Endothelial cell of hepatic sinusoid (primary cell): ENCODE results near the gene ESPN.
"Not testable (repeated sequence)": the region's sequence is repeated elsewhere in the genome, so short reads cannot be mapped to it uniquely, and the experiment has no call there.

Experiments used
- in situ Hi-C: cut with HindIII; loops from 2 replicates; pipeline ENCODE4 v1.10.0; 2017; ENCODE audit warnings: low sequenced_read_pairs

Gene ESPN

GRCh38 chr1:6447016-6447817 is 22.6 kb downstream of the ESPN start:
- in situ Hi-C loops = no loop called here

DNA sequence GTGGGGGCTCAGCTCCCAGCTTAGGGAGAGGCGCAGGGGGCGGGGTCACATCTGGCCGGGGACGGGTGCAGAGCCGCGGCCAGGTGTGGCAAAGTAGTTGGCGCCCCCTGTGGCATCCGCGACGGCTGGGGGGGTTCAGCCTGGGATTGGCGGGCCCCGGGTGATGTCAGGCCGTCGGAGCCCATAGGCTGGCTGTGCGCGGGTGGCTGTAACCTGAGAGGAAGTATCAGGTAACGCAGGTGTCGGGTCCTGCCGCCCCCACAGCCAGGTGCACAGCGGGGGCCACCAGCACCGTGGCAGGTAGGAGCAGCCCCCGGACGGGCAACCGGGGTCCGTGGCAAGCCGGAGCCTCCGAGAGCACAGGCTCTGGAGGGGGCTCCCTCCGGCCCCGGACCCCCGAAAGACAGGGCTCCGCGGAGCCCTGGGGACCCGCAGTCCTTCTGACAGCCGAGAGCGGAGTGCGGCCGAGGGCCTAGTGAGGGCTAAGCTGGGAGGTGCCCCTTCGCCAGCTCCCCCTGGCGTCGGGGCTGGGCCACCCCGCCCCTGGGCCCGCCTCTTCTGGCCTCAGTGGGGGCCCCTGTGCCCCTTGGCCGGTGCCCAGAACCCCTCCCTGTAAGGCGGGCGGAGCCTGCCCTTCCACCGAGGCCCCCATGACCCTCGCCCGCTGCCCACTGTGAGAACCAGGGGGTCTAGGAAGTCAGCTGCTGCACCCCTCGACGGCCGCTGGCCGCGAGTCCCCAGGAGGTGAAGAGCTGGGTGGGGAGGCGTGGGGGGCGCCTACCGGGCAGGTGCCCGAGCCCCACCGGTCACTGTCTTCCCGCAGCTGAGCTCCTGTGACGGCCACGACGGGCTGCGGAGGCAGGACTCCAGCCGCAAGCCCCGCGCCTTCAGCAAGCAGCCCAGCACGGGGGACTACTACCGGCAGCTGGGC is 23.5 kb downstream of the ESPN start:
- in situ Hi-C loops = no loop called here

- in situ Hi-C loops = no loop called here
These were observed 24.4 kb downstream of the ESPN start for GRCh38 chr1:6448749-6449631.

- in situ Hi-C loops = no loop called here
These were observed 25.5 kb downstream of the ESPN start for GRCh38 chr1:6450005-6450450.

- in situ Hi-C loops = not testable (repeated sequence)
These were observed 25.9 kb downstream of the ESPN start for GRCh38 chr1:6450486-6450885.

- in situ Hi-C loops = no loop called here
These were observed 26.4 kb downstream of the ESPN start for GRCh38 chr1:6450943-6451373.

DNA sequence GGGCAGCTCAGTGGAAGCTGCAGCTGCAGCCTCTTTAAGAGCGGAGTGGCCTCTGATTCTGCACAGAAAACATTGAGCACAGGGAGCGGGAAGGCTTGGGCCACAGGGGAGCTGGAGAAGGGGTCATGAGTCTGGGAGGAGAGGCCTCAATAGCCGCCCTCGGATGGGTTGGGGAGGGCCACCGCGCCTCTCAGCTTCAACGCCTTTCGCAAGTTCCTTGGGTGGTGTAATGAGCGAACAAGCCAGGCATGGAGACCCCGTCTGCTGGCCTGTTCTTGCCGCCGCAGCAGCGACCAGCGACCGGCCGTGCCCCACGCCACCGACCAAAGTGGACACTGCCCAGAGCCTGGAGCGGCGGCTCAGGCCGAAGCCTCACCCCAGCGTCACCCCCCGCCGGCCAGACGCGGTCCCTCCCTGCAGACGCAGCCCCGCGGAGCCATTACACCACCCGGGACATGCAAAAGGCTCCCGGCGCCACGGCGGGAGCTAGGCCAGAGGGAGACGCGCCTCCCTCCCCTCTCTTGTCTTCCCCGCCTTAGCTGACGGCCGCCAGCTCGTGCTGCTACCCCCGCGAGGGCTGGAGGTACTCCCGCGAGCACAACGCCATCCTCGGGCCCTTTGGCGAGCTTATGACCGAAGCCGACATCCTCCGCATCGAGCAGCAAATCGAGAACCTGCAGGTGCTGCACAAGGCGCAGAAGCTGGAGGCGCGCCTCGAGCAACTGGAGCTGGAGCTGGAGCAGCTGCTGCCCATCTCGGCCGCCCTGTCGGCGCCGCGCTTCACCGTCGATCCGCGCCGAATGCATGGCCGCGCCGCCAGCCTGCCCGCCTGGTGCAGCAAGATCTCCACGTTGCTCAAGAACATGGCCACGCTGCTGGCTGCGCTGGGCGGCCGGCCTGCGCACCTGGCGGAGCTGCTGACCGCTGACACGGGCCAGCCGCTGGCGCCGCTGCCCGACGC is 29.6 kb downstream of the ESPN start:
- in situ Hi-C loops = not testable (repeated sequence)

DNA sequence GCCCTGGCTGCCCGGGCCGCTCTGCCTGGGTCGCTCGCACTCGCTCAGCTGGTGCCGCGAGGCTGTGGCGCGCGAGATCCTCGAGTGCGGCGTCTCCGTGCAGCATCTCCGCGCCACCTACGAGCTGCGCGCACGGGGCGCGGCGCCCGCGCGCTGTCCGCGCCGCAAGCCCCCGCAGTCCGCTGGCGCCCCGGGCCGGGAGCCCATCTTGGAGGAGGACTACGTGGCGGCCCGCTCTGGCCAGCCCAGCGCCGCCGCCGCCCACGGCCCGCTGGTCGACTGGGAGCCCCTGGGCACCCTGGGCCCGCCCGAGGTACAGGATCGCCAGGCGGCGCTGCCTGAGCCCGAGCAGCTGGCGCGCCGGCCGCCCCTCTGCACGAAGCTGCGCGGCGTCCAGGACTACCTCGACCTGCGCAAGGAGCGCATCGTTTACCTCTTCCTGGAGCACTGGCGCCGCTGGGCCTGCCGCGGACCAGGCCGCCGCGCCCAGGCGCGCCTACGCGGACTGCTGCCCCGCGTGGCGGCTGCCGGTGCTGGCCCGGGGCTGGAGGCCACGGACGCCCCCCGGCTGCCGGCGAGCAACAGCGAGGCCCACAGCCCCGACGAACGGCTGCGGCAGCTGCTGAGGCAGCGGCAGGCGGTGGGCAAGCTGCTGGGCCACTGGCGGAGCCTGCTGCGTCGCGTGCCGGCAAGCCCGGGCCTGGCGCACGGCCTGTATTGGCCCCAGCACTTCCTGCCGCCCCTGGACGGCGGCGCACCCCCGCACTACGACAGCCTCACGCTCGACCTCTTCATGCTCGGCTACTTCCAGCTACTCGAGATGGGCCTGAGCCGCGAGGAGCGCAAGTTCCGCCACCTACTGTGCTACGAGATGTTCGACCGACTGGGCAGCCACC is 30.5 kb downstream of the ESPN start:
- in situ Hi-C loops = no loop called here

DNA sequence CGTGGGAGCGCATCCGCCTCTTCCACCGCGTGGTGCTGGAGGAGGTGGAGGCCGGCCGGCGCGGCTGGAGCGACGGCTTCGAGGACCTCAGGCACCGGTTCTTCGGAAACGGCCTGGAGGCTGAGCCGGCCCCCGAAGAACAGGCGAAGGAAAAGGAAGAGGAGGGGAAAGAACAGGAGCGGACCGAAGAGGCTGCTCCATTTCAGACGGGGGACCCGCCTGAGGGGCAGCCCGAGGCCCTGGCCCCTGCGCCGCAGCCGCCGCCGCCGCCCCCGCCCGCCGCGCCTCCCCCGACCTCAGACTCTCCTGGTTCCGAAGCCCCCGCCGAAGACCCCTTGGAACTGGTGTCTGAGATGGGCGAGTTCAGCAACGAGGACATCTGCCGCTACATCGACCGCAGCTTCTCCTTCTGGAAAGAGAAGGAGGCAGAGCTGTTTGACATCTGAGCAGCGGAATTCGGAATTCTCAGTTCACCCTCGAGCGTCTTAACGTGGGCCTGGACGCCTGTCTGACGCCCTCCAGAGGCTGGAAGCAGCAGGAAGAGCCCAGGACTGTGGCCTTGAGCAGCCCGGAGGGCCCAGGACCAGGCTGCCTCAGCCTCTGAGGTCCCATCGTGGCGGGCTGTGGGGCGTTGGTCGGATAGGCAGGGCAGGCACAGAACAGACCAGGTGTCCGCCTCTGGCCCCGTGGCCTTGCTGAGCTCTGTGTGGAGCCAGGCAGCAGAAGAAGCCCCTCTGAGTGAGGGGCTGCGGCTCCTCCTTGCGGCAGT is 31.4 kb downstream of the ESPN start:
- in situ Hi-C loops = not testable (repeated sequence)

DNA sequence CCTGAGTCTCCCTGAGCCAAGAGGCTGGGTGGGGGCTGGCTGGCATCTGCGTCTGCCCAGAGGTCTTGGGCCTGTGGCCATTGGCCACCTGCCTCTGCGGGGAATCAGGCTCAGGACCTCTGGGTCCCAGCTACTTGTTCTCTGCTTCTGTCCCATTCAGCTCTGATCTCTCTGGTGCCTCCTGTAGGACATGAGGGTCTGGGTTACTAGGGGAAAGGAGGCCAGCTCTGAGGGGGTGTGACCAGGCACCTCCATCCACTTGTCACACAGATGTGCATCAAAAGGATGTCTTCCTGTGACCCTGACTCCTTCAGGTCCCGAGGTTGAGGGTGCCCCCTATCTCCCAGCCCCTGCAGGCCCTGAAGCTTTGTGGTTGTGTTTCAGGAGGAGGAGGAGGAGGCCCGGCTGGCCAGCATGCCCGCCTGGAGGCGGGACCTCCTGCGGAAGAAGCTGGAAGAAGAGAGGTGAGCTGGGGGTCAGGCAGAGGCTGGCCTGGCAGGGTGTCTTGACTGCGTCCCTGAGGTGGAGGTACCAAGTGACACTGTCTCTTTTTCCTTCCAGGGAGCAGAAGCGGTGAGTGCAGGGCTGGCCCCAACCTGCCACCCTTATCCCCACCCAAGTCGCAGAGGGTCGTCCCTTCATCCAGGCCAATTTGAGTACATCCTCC is 32.4 kb downstream of the ESPN start:
- in situ Hi-C loops = no loop called here

DNA sequence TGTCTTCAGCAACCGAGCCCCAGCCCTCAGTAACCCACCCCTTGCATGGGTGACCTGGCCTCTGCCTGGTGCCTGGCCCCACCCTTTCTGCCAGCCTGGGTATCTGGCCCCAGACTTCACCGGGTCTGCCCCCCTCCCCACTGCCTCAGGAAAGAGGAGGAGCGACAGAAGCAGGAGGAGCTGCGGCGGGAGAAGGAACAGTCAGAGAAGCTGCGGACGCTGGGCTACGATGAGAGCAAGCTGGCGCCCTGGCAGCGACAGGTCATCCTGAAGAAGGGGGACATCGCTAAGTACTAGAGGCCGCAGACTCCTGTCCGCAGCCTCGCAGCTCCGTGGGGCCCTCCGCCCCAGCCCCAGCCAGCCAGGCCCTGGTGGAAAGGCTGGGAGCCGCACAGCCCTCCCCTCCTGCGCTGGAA is 35.3 kb downstream of the ESPN start:
- in situ Hi-C loops = no loop called here

DNA sequence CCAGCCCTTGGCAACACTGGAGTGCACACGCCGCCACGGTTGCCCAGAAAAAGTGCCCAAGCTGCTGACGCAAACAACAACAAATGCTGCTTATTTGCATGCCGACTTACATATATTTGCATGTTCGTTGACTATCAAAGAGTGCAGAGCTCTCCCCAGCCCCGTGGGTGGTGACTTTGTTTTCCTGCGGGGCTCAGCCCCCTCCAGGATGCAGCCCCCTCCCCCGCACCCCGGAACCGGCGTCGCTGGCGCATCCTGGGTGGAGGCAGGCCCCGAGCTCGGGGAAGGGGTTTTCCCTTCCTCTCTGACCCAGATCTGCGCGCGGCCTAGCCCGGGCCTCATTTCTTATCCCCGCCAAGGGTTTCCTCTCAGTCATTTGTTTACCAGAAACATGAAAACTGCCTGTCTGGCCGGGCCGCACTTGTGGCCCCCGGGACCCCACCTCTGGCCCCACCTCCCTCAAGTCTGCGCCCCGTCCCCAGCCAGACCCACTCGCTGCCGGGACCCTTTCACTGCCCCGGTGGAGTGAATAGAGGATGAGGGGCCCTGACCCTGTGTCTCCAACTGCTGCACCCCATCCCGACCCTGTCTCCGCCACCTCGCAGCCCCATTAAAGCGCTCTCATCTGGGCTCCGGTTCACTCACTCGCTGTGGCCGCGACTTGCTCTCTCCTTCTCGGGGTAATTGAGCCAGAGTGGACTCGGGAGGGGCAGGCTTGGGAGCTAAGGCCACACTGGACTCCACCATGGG is 35.9 kb downstream of the ESPN start:
- in situ Hi-C loops = no loop called here

DNA sequence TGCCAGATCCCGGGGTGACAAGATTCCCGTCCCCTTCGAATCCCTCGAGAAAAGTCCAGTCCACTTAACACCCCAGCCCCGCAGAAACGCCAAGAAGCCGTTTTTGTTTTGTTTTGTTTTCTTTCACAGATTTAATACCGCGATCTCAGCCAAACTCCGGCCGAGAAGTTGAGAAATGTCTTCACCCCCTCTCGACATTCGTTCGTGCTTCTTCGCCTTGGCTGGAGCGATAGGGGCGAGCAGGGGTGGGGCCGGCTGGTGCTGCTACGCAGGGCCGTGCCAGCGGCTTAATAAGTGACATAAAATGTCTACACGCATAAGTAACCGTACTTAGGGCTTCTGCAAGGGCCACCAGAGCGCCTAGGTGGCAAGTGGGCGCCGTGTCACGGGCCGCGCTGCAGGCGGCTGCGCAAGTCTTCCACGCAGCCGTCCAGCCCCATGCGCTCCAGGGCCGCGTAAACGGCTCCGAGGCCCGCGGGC is 36.5 kb downstream of the ESPN start:
- in situ Hi-C loops = no loop called here

DNA sequence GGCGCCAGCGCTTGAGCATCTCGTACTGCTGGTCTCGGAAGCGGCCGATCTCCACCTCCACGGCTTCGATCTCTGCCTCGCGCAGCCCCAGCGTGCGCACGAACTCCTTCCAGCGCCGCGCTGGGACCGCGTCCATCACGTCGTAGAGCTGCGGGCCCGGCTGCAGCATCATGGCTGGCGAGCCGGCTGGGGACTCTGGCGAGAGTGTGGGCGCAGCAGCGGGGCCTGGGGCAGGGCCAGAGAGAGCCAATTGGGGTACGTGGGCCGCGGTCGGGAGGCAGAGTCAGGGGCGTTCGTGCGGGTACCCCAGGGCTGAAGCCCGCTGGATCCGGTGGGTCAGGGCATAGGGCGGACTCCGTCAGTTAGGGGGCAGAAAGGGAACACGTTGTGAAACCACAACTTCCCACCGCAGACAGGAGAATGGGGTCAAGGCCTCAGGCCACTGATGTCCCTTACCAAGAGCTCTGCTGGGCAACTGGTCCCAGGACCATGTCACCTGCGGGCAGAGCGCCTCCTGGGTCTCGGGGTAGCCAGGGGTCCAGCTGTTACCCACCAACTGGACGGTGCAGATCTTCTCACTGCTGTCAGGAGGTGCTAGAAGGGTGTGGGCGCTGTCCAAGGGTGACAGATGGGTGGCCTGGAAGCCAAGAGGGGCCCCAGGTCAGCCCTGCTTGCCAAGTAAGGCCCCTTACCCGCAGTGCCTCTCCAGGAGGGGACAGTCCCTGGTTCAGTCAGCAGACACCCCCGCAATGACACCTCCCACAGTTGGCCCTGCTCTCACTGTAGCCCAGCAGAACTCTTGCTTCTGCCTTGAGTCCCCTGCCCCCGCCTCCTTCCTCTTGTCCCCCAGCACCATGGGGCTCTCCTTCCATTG is 37.2 kb downstream of the ESPN start:
- in situ Hi-C loops = no loop called here

GRCh38 chr1:6462412-6463119 is 38.0 kb downstream of the ESPN start:
- in situ Hi-C loops = no loop called here
